GM18951 (cell line): Measurements from ENCODE around the gene NGB.

Experiments used
- POLR2A ChIP-seq: IDR thresholded peaks from 4 replicates; pipeline ENCODE4 v1.6.1; 2011; ENCODE audit warnings: mild to moderate bottlenecking; ENCODE audit not compliant: insufficient read length, insufficient read depth; ENCODE audit errors: extremely low read depth
- in situ Hi-C: fragments of 300-500 bp; cut with MboI; formaldehyde crosslinking; loops from one replicate; pipeline ENCODE4 v1.12.0; 2022; ENCODE audit warnings: low sequenced_read_pairs, mixed read lengths, inconsistent platforms; ENCODE audit not compliant: unreplicated experiment

Gene NGB

GRCh38 chr14:77279719-77280118, 8.7 kb upstream of the NGB start:
- no peak for TF ChIP-seq POLR2A
- in situ Hi-C loops, result no loop called here

DNA sequence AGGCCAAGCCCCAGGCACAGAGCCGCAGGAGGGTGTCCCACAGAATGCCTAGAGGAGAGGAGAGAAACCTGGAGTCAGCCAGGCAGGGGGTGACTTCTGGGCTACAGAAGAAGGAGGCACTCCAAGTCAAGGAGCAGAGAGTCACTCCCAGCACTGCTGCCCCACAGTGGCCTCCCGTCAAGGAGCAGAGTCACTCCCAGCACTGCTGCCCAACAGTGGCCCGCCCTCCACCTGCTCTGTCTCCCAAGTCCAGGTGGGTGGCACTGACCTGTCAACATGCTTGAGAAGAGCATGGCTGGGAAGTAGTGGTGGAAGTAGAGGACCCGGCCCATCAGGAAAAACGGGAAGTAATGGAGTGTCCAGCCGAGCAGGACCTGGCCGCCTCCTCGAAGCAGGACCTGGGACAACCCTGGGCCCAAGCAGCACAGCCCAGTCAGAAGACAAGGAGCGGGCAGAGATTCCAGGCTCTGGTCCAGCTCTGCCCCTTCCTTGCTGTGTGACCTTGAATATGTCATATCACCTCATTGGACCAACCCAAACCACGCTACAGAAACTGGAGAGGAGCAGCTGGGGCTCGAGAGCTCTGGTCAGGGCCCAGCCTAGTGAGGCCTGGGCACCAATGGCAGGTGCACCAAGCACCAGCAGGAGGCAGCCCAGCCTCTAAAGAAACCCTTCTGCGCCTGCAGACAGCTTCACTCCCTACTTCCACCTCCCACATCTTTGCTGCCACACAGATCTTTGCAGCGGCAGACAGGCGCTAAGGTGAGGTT, 7.6 kb upstream of the NGB start:
- TF ChIP-seq POLR2A, result no peak
- in situ Hi-C loops, result no loop called here

- TF ChIP-seq POLR2A, result no peak
- in situ Hi-C loops, result no loop called here
Observed at GRCh38 chr14:77276959-77277358, 6.0 kb upstream of the NGB start.

- TF ChIP-seq POLR2A, result no peak
- in situ Hi-C loops, result no loop called here
Observed at GRCh38 chr14:77276295-77276935, 5.4 kb upstream of the NGB start.

- in situ Hi-C loops, result no loop called here
- TF ChIP-seq POLR2A, result no peak
Observed at GRCh38 chr14:77275601-77276017, 4.6 kb upstream of the NGB start.

DNA sequence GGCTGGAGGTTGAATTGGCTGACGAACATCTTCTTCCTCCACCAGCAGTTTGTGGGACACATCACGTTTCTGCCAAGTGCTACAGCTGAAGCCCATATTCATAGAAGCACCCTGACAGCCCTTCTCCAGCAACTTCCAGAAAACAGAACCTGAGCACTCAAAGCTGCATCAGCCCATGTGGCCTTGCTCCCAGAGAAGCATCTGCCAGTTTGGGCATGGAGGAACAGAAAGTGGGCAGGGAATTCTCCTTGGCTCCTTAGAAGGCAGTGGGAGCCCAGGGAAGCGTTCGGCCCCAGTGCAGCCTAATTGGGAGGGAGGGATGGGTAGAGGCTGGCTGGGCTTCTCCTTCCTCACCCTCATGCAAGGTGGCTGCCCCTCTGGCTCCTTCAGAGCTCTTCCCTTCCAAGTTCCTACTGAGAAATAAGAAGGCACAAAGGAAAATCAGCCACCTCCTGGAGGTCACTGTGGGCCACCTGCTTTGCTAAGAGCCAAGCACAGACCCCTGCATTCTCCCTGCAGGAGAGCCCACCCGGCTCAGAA, 4.1 kb upstream of the NGB start:
- no peak for TF ChIP-seq POLR2A
- in situ Hi-C loops, result no loop called here

DNA sequence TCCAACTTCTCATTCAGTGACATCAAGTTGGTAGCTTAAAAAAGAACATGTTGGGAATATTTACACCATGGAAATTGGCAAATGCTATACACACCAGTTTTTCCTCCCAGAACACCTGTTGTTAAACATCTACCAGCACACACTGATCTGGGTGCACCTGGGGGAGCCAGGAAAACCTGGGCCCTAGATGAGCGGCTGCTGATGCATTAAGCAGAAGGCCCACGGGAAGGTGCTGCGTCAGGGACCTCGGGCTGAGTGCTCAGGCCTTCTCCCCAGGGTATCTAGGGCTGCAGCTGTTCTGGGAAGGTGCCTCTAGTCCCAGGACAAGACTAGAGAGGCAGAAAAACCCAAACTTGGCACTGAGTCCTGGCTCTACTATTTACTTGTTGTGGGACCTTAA, 2.8 kb upstream of the NGB start:
- TF ChIP-seq POLR2A, result no peak
- in situ Hi-C loops, result no loop called here

- in situ Hi-C loops, result no loop called here
Observed at GRCh38 chr14:77272261-77272660, 1.3 kb upstream of the NGB start.

GRCh38 chr14:77270361-77271112, 469 bp downstream of the NGB start:
- in situ Hi-C loops, result no loop called here
- TF ChIP-seq POLR2A, result no peak

More at GRCh38 chr14:77272261-77272660, 1.3 kb upstream of the NGB start:
- no peak for TF ChIP-seq POLR2A

- in situ Hi-C loops, result no loop called here
- no peak for TF ChIP-seq POLR2A
Observed at GRCh38 chr14:77268989-77269600, 1.9 kb downstream of the NGB start.

GRCh38 chr14:77267937-77268699, 2.9 kb downstream of the NGB start:
- in situ Hi-C loops, result no loop called here
- TF ChIP-seq POLR2A, result no peak

DNA sequence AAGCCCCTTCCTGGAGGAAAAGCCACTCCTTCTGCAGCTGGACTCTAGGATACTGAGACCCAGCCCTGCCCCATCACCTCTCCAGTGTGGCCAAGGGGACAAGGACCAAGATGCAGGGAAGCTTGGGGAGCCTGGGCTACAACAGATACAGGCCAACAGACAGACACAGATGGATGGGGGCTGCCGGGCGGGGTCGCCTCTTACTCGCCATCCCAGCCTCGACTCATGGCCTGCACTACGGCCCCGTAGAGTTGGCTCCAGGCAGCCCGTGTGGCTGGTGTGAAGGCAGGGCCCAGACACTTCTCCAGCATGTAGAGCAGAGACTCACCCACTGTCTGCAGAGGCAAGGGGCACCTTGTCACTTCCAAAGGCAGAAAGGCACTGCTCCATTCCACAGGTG, 4.7 kb downstream of the NGB start:
- in situ Hi-C loops, result no loop called here
- TF ChIP-seq POLR2A, result no peak

DNA sequence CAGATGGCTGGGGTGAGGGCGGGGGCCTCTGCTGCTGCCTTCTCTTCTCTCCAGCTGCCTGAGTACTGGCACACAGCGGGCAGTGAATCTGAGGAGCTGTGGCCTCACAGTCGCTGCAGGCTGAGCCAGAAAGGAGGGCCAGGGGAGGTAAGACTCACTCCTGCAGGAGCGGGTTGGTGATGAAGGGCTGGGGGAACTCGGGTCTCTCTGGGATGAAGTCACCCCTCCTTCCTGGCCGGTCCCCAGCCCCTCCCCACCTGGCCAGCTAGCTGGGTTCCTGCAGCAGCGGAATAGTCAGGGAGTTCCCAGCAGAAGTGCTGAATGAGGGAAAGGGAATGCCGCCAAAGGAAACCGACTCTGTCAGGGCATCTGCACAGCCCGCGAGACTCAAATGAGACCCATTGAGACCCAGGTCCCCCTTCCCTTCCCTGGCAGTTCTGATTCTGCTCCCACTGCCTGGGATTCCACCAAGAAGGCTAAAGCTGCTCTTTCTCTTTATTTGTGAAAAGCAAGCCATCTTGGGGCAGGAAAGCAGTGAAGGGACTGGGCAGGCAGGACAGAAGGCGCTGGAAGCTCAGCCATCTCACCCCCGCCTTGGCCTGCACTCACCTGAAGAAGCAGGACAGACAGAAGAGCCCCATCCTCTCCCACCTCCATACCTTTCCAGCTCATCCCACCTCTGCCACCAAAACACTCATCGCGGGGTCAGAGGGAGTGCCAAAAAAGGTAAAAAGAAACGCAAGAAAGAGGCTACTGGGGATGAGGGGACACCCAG, 5.3 kb downstream of the NGB start:
- TF ChIP-seq POLR2A, result no peak

More for the DNA sequence above, 5.3 kb downstream of the NGB start:
- in situ Hi-C loops, result no loop called here
